GM12878 (cell line): Measurements from ENCODE around the gene FTHL17. TPM values are rescaled to one million over a fixed set of nuclear protein-coding genes. Genes with fewer than 3 reads are reported as not detected.
A peak's percentile ranks its signal among the peaks of the same experiment; 100 is the strongest.

Experiments
- ATAC-seq: fragments of 200-7000 bp; cut with Tn5 transposase; 3 replicates; pipeline ENCODE4 v1.9.1; 2020; ENCODE audit warnings: mild to moderate bottlenecking, moderate library complexity
- BruUV-seq: library from RNA; stranded (reverse); fragments of 400-500 nt; replicated peaks from 2 replicates; lab custom pipeline; 2021; lab: Mats Ljungman, UMichigan
- CTCF ChIA-PET: fragments of 300-600 bp; sonication (Branson Sonifier 250); formaldehyde crosslinking; extraction: SDS; loops from one replicate; lab custom pipeline; 2021; ENCODE audit warnings: inconsistent platforms; lab: Yijun Ruan, JAX
- POLR2A ChIA-PET: fragments of 350-600 bp; formaldehyde crosslinking; extraction: SDS; loops from one replicate; lab custom pipeline; 2021; ENCODE audit warnings: inconsistent platforms; lab: Charles Lee
- RAD21 ChIA-PET: fragments of 300-600 bp; sonication (Branson Sonifier 250); formaldehyde crosslinking; loops from one replicate; lab custom pipeline; 2023; ENCODE audit warnings: antibody characterized with exemption; ENCODE audit not compliant: unreplicated experiment; lab: Charles Lee
- SMC1A ChIA-PET: fragments of 300-600 bp; sonication (Branson Sonifier 250); formaldehyde crosslinking; loops from one replicate; lab custom pipeline; 2023; ENCODE audit not compliant: unreplicated experiment, uncharacterized antibody; lab: Charles Lee
- DNase-seq: peaks from one replicate; pipeline ENCODE4 v3.0.0-alpha.2; 2011; ENCODE audit warnings: low read depth, low spot score
- FAIRE-seq: peaks from 3 replicates; lab custom pipeline; 2011; peaks lifted over from hg19 to GRCh38; lab: Jason Lieb, UNC
- H2AFZ ChIP-seq: 2 replicates; pipeline ENCODE4 v1.6.0; 2011; ENCODE audit warnings: low read depth, low read length, control low read depth; ENCODE audit not compliant: control insufficient read depth
- H3K27ac ChIP-seq: 2 replicates; pipeline ENCODE4 v1.5.1; 2011; ENCODE audit warnings: control low read depth; ENCODE audit not compliant: control insufficient read depth, insufficient read depth
- H3K27me3 ChIP-seq, 2 experiments: replicated peaks in 1 of 2; 2 replicates each; pipeline versions ENCODE4 v1.6.0 to v1.6.1; 2011; ENCODE audit warnings: low read length in 1 of 2; ENCODE audit not compliant: control insufficient read depth in 2 of 2, insufficient read depth in 2 of 2
- H3K36me3 ChIP-seq, 2 experiments: 2 replicates each; pipeline ENCODE4 v1.5.1; 2011; ENCODE audit warnings: low read length in 1 of 2; ENCODE audit not compliant: control insufficient read depth in 2 of 2, insufficient read depth in 2 of 2
- H3K4me1 ChIP-seq: 2 replicates; pipeline ENCODE4 v1.6.1; 2011; ENCODE audit warnings: mild to moderate bottlenecking, low read length, moderate library complexity, mixed read lengths; ENCODE audit not compliant: control insufficient read depth, insufficient read depth
- H3K4me2 ChIP-seq: 2 replicates; pipeline ENCODE4 v1.6.0; 2011; ENCODE audit warnings: control low read depth; ENCODE audit not compliant: control insufficient read depth, insufficient read depth
- H3K4me3 ChIP-seq: fragments of 200-600 bp; sonication (generic); 2 replicates; pipeline ENCODE4 v1.5.1; 2016
- H3K79me2 ChIP-seq: 2 replicates; pipeline ENCODE4 v1.6.0; 2011; ENCODE audit warnings: low read length; ENCODE audit not compliant: control insufficient read depth, insufficient read depth
- H3K9ac ChIP-seq: 2 replicates; pipeline ENCODE4 v1.8.0; 2011; ENCODE audit warnings: low read length, control low read depth, mixed read lengths; ENCODE audit not compliant: control insufficient read depth, insufficient read depth
- H3K9me3 ChIP-seq: replicated peaks from 3 replicates; pipeline ENCODE4 v1.5.1; 2011; ENCODE audit warnings: mild to moderate bottlenecking, low read length; ENCODE audit not compliant: control insufficient read depth, insufficient read depth
- H4K20me1 ChIP-seq: 2 replicates; pipeline ENCODE4 v1.6.0; 2011; ENCODE audit not compliant: control insufficient read depth, insufficient read depth
- ATF7 ChIP-seq: fragments of 450-650 bp; IDR thresholded peaks from 2 replicates; pipeline ENCODE4 v1.6.1; 2016; ENCODE audit warnings: low read depth, mild to moderate bottlenecking
- EGR1 ChIP-seq, 2 experiments: IDR thresholded peaks; 1 replicate in 1 of 2; 2 replicates in 1 of 2; pipeline ENCODE4 v1.6.1; 2011 to 2012; ENCODE audit warnings: low read depth in 2 of 2, low read length in 2 of 2, borderline replicate concordance in 1 of 2, mild to moderate bottlenecking in 1 of 2, moderate library complexity in 1 of 2
- HCFC1 ChIP-seq: fragments of 150-350 bp; IDR thresholded peaks from 2 replicates; pipeline ENCODE4 v1.6.1; 2014; ENCODE audit warnings: low read length
- IRF4 ChIP-seq: IDR thresholded peaks from 2 replicates; pipeline ENCODE4 v1.6.1; 2011; ENCODE audit warnings: low read depth, low read length
- NR2C2 ChIP-seq: IDR thresholded peaks from 2 replicates; pipeline ENCODE4 v1.6.1; 2011; ENCODE audit warnings: borderline replicate concordance, low read depth; ENCODE audit not compliant: control insufficient read depth, insufficient read length
- RAD21 ChIP-seq: IDR thresholded peaks from 2 replicates; pipeline ENCODE4 v1.6.1; 2011; ENCODE audit warnings: mild to moderate bottlenecking, low read depth, low read length, moderate library complexity; ENCODE audit not compliant: insufficient read depth
- SIX5 ChIP-seq: IDR thresholded peaks from 2 replicates; pipeline ENCODE4 v1.6.1; 2011; ENCODE audit warnings: mild to moderate bottlenecking, low read depth, low read length, moderate library complexity; ENCODE audit not compliant: severe bottlenecking
- SP1 ChIP-seq: IDR thresholded peaks from one replicate; pipeline ENCODE4 v1.6.1; 2011; ENCODE audit warnings: low read depth, low read length
- ZNF592 ChIP-seq: fragments of 450-650 bp; IDR thresholded peaks from 2 replicates; pipeline ENCODE4 v1.6.1; 2017; ENCODE audit warnings: mild to moderate bottlenecking, moderate library complexity
- WGBS: methylation state at CpG from one replicate; pipeline ENCODE4 v1.1.6; 2016; ENCODE audit warnings: low lambda C conversion rate; ENCODE audit not compliant: insufficient replicate concordance, insufficient coverage; ENCODE audit errors: missing lambda C conversion rate; 5-methylcytosine and 5-hydroxymethylcytosine counted together
- in situ Hi-C: fragments of 300-500 bp; cut with MboI; formaldehyde crosslinking; loops from 9 replicates; pipeline ENCODE4 v1.14.3; 2018; ENCODE audit warnings: mixed read lengths
- intact Hi-C: fragments of 100-400 bp; cut with micrococcal nuclease; formaldehyde crosslinking; loops from one replicate; pipeline ENCODE4 v1.14.2; 2022; ENCODE audit not compliant: unreplicated experiment
- polyA plus RNA-seq, 11 experiments: library from polyadenylated mRNA; depleted of rRNA in 4 of 11; unstranded in 6 of 11; stranded (reverse) in 5 of 11; fragments of >200 nt; fragmentation: Nextera tagmentation in 4 of 11; fragmentation: Illumina TruSeq in 1 of 11; extraction: Ambion mirVana in 4 of 11; extraction: Trizol in 1 of 11; gene quantifications; 1 replicate in 1 of 11; 2 replicates in 10 of 11; pipeline versions ENCODE4 v1.2.1 to v1.2.3, GENCODE V29; 2011 to 2016; ENCODE audit warnings: inconsistent platforms in 2 of 11, missing spikeins in 2 of 11, low read depth in 1 of 11
- total RNA-seq, 4 experiments: library from RNA; depleted of rRNA in 3 of 4; stranded (reverse); fragments of >200 nt in 3 of 4; fragmentation: Illumina TruSeq in 1 of 4; extraction: Trizol in 1 of 4; gene quantifications; 2 replicates each; pipeline versions ENCODE4 v1.2.1 to v1.2.3, GENCODE V29; 2013 to 2021
- TF ChIP-seq, protein P1 (sequence below): IDR thresholded peaks from 2 replicates; pipeline ENCODE4 v1.6.1; 2011; ENCODE audit warnings: low read depth, mild to moderate bottlenecking, low read length, moderate library complexity, borderline replicate concordance; ENCODE audit errors: extremely low read depth

Gene FTHL17
- total and polyA plus RNA-seq, 10 of the 15 experiments (the other 5 are each of a cell fraction or from before 2014, with no cell fraction given): not detected

GRCh38 chrX:31098079-31098478 lies 26.2 kb upstream of the FTHL17 start:
- Histone ChIP-seq H3K27ac (no peak overlapping the region), H3K9ac (no peak overlapping the region), H3K4me1 (peaks cover 22% of the 10 kb centered on the region), H3K4me3 (no peak overlapping the region), H3K27me3 (no peaks in the 10 kb centered on the region), H3K9me3 (no peaks in the 10 kb centered on the region; the same call in 2 of the 3 replicates), H3K4me2 (no peak overlapping the region), H3K79me2 (no peaks in the 10 kb centered on the region), H2AFZ (no peak overlapping the region), H3K36me3 (no peaks in the 10 kb centered on the region), H4K20me1 (no peaks in the 10 kb centered on the region)
- FAIRE-seq (no peak), ATAC-seq (no peak), DNase-seq (no peak)
- CTCF ChIA-PET: no interaction called here
- SMC1A ChIA-PET: no interaction called here
- intact Hi-C loops: loop anchor here (5.0 kb wide), 1 partner anchor 119 kb away; no protein-coding TSS in a partner anchor
- no TSS peak for BruUV-seq
- no peak for TF ChIP-seq NR2C2
- TF ChIP-seq ATF7: peak; percentile 80
- RAD21 ChIA-PET: no interaction called here
- in situ Hi-C loops: no loop called here
- POLR2A ChIA-PET: no interaction called here
- WGBS: 29% methylated on average over 3 of the region's 3 CpGs

DNA sequence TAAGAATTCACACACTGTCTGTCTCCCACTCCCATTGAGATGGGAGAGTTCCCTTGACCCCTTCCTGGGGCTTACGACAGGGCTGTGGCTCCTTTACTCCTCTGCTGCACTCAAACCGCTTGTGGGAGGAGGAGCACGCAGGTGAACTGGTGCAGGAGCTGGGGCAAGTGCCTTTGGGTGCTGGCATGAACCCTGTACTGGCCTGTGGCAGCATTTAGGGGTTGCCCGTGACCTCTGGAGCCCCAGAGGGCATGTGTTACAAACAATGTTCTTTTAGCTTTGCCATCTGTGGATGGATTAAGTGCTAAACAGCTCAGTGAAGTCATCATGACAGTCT lies 21.8 kb upstream of the FTHL17 start:
- H2AFZ ChIP-seq: peak overlapping the region; percentile 24; the same call in 1 of the 2 replicates
- 13% methylated on average over 4 of the region's 4 CpGs for WGBS
- no peak overlapping the region for H3K4me2 ChIP-seq
- no peak for FAIRE-seq
- peaks cover 8% of the 10 kb centered on the region for H3K4me1 ChIP-seq
- H3K9ac ChIP-seq: no peak overlapping the region; the same call in 1 of the 2 replicates
- H3K79me2 ChIP-seq: no peaks in the 10 kb centered on the region
- no peaks in the 10 kb centered on the region; the same call in 2 of the 3 replicates for H3K9me3 ChIP-seq
- peak overlapping the region; percentile 54 for H3K27ac ChIP-seq
- SMC1A ChIA-PET: interaction anchor here (1.4 to 1.7 kb wide), 2 partner anchors 43 to 160 kb away, joined by 3 to 5 read pairs; no protein-coding TSS in a partner anchor
- H3K27me3 ChIP-seq: no peaks in the 10 kb centered on the region
- no peaks in the 10 kb centered on the region for H3K36me3 ChIP-seq
- peak; percentile 62 for ATAC-seq
- POLR2A ChIA-PET: interaction anchor here (0.5 kb wide), 1 partner anchor 18 kb away, joined by 5 read pairs; no protein-coding TSS in a partner anchor
- in situ Hi-C loops (no loop called here), intact Hi-C loops (loop anchor here (2.0 kb wide), 2 partner anchors 25 to 85 kb away; no protein-coding TSS in a partner anchor)
- no peak overlapping the region for H3K4me3 ChIP-seq
- CTCF ChIA-PET: interaction anchor here (0.7 kb wide), 1 partner anchor 143 kb away, joined by 3 read pairs; no protein-coding TSS in a partner anchor
- no peak for DNase-seq
- RAD21 ChIA-PET: interaction anchor here (1.3 kb wide), 2 partner anchors 31 to 76 kb away, joined by 3 read pairs; no protein-coding TSS in a partner anchor
- BruUV-seq: no TSS peak
- H4K20me1 ChIP-seq: no peaks in the 10 kb centered on the region
- TF ChIP-seq HCFC1: no peak
- TF ChIP-seq EGR1 (IDR thresholded peaks at IDR 0.05; ENCODE audit: borderline replicate concordance in 1 of 2, low read depth in 2 of 2, low read length in 2 of 2): no peak
- TF ChIP-seq, protein P1, sequence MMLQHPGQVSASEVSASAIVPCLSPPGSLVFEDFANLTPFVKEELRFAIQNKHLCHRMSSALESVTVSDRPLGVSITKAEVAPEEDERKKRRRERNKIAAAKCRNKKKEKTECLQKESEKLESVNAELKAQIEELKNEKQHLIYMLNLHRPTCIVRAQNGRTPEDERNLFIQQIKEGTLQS: no peak
- TF ChIP-seq SIX5: no peak
- TF ChIP-seq RAD21: no peak
- no peak for TF ChIP-seq IRF4
- 0 out of 2 replicates have a peak, but pooled peaks have one; percentile 24 for TF ChIP-seq ZNF592
- TF ChIP-seq SP1: no peak
